K562 (cell line): ENCODE results near the gene PRDX3.
"Not testable (repeated sequence)": the region's sequence is repeated elsewhere in the genome, so short reads cannot be mapped to it uniquely, and the experiment has no call there.

ENCODE experiments used
- EZH2 ChIP-seq: IDR thresholded peaks from 2 replicates; pipeline ENCODE4 v1.6.1; 2012; ENCODE audit warnings: low read depth, mild to moderate bottlenecking, inconsistent platforms, low read length, borderline replicate concordance
- KLF16 ChIP-seq: IDR thresholded peaks from 2 replicates; pipeline ENCODE4 v1.6.1; 2016; ENCODE audit warnings: antibody characterized with exemption
- POLR2A ChIP-seq: fragments of 450-650 bp; conservative IDR thresholded peaks from 2 replicates; pipeline ENCODE4 v1.6.1; 2016
- RNF219 ChIP-seq: fragments of 250-450 bp; sonication (Bioruptor Pico); IDR thresholded peaks from 2 replicates; pipeline ENCODE4 v1.5.0; 2022; ENCODE audit warnings: mild to moderate bottlenecking
- SETDB1 ChIP-seq: IDR thresholded peaks from one replicate; pipeline ENCODE4 v1.6.1; 2012; ENCODE audit warnings: low read length, control low read depth, inconsistent platforms
- ZNF398 ChIP-seq: fragments of 250-450 bp; sonication (Bioruptor Pico); IDR thresholded peaks from 2 replicates; pipeline ENCODE4 v1.8.0; 2021; ENCODE audit warnings: moderate library complexity, mild to moderate bottlenecking, inconsistent platforms
- ZNF57 ChIP-seq: fragments of 450-650 bp; formaldehyde crosslinking; IDR thresholded peaks from 2 replicates; pipeline ENCODE4 v1.4.0; 2020; ENCODE audit warnings: mild to moderate bottlenecking, moderate library complexity
- ZNF586 ChIP-seq: fragments of 450-650 bp; formaldehyde crosslinking; conservative IDR thresholded peaks from 2 replicates; pipeline ENCODE4 v1.4.0; 2020; ENCODE audit warnings: mild to moderate bottlenecking, moderate library complexity
- ZNF717 ChIP-seq: fragments of 250-450 bp; sonication (Bioruptor Pico); IDR thresholded peaks from 2 replicates; pipeline ENCODE4 v1.5.0; 2021
- TF ChIP-seq, protein P1 (sequence below): sonication (generic); formaldehyde crosslinking; IDR thresholded peaks from 2 replicates; pipeline ENCODE4 v1.8.1; 2023; ENCODE audit warnings: mild to moderate bottlenecking, missing genetic modification reagents
- TF ChIP-seq, protein P2 (sequence below), 2 experiments: fragments of 450-650 bp; conservative IDR thresholded peaks; 2 replicates each; pipeline ENCODE4 v1.6.1; 2017; ENCODE audit warnings: mild to moderate bottlenecking in 2 of 2, moderate library complexity in 2 of 2

- TF ChIP-seq ZNF398 (CRISPR knock-in tag); EZH2; ZNF586 (CRISPR knock-in tag); KLF16; RNF219; SETDB1; POLR2A; ZNF717 (CRISPR knock-in tag); ZNF57 (CRISPR knock-in tag): not testable (repeated sequence)
- TF ChIP-seq, protein P1, sequence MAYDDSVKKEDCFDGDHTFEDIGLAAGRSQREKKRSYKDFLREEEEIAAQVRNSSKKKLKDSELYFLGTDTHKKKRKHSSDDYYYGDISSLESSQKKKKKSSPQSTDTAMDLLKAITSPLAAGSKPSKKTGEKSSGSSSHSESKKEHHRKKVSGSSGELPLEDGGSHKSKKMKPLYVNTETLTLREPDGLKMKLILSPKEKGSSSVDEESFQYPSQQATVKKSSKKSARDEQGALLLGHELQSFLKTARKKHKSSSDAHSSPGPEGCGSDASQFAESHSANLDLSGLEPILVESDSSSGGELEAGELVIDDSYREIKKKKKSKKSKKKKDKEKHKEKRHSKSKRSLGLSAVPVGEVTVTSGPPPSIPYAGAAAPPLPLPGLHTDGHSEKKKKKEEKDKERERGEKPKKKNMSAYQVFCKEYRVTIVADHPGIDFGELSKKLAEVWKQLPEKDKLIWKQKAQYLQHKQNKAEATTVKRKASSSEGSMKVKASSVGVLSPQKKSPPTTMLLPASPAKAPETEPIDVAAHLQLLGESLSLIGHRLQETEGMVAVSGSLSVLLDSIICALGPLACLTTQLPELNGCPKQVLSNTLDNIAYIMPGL (CRISPR knock-in tag), result not testable (repeated sequence)
- TF ChIP-seq, protein P2, sequence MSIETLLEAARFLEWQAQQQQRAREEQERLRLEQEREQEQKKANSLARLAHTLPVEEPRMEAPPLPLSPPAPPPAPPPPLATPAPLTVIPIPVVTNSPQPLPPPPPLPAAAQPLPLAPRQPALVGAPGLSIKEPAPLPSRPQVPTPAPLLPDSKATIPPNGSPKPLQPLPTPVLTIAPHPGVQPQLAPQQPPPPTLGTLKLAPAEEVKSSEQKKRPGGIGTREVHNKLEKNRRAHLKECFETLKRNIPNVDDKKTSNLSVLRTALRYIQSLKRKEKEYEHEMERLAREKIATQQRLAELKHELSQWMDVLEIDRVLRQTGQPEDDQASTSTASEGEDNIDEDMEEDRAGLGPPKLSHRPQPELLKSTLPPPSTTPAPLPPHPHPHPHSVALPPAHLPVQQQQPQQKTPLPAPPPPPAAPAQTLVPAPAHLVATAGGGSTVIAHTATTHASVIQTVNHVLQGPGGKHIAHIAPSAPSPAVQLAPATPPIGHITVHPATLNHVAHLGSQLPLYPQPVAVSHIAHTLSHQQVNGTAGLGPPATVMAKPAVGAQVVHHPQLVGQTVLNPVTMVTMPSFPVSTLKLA (conservative IDR thresholded peaks at IDR 0.05), result not testable (repeated sequence)
Measured at GRCh38 chr10:119151601-119152000, 27.0 kb downstream of the PRDX3 start.
